ENCODE measurements around the gene NCAPG2. TPM values are rescaled to one million over a fixed set of nuclear protein-coding genes. Genes with fewer than 3 reads are reported as not detected.

The NCAPG2 gene
- total RNA-seq, 1 donor from 2014 or later = 3.2 TPM

- Histone ChIP-seq H3K36me3 (ENCODE audit: control insufficient read depth, insufficient read depth, low read length) (peaks cover 17% of the 10 kb centered on the region), H3K27me3 (ENCODE audit: control insufficient read depth, insufficient read depth, low read length) (no peaks in the 10 kb centered on the region), H3K4me3 (ENCODE audit: low read depth, low read length) (no peak overlapping the region)
- no peak for TF ChIP-seq CTCF (IDR thresholded peaks at IDR 0.05; ENCODE audit: insufficient read depth, low read length, severe bottlenecking)
- no peak for FAIRE-seq
- no peak for DNase-seq (ENCODE audit: low read depth)
Observed at GRCh38 chr7:158733220-158733519, 28.6 kb upstream of the NCAPG2 start.

- no peak for FAIRE-seq
- no peak overlapping the region for H3K4me3 ChIP-seq (ENCODE audit: low read depth, low read length)
- no peak for DNase-seq (ENCODE audit: low read depth)
- H3K36me3 ChIP-seq (ENCODE audit: control insufficient read depth, insufficient read depth, low read length) = peaks cover 17% of the 10 kb centered on the region
- no peak for TF ChIP-seq CTCF (IDR thresholded peaks at IDR 0.05; ENCODE audit: insufficient read depth, low read length, severe bottlenecking)
- H3K27me3 ChIP-seq (ENCODE audit: control insufficient read depth, insufficient read depth, low read length) = no peaks in the 10 kb centered on the region
Observed at GRCh38 chr7:158732494-158733219, 28.1 kb upstream of the NCAPG2 start.

- Histone ChIP-seq H3K36me3 (ENCODE audit: control insufficient read depth, insufficient read depth, low read length) (peaks cover 15% of the 10 kb centered on the region), H3K27me3 (ENCODE audit: control insufficient read depth, insufficient read depth, low read length) (no peaks in the 10 kb centered on the region), H3K4me3 (ENCODE audit: low read depth, low read length) (no peak overlapping the region)
- no peak for TF ChIP-seq CTCF (IDR thresholded peaks at IDR 0.05; ENCODE audit: insufficient read depth, low read length, severe bottlenecking)
- no peak for FAIRE-seq
- no peak for DNase-seq (ENCODE audit: low read depth)
Observed at GRCh38 chr7:158731761-158732160, 27.2 kb upstream of the NCAPG2 start.

GRCh38 chr7:158730383-158731346 is 26.1 kb upstream of the NCAPG2 start:
- FAIRE-seq = no peak
- peaks cover 13% of the 10 kb centered on the region for H3K36me3 ChIP-seq (ENCODE audit: control insufficient read depth, insufficient read depth, low read length)
- no peaks in the 10 kb centered on the region for H3K27me3 ChIP-seq (ENCODE audit: control insufficient read depth, insufficient read depth, low read length)

GRCh38 chr7:158729646-158730382 is 25.2 kb upstream of the NCAPG2 start:
- H3K27me3 ChIP-seq (ENCODE audit: control insufficient read depth, insufficient read depth, low read length) = no peaks in the 10 kb centered on the region
- DNase-seq (ENCODE audit: low read depth) = no peak
- peaks cover 11% of the 10 kb centered on the region for H3K36me3 ChIP-seq (ENCODE audit: control insufficient read depth, insufficient read depth, low read length)
- TF ChIP-seq CTCF (IDR thresholded peaks at IDR 0.05; ENCODE audit: insufficient read depth, low read length, severe bottlenecking) = no peak
- FAIRE-seq = no peak
- H3K4me3 ChIP-seq (ENCODE audit: low read depth, low read length) = no peak overlapping the region

More at GRCh38 chr7:158730383-158731346, 26.1 kb upstream of the NCAPG2 start:
- no peak for TF ChIP-seq CTCF (IDR thresholded peaks at IDR 0.05; ENCODE audit: insufficient read depth, low read length, severe bottlenecking)
- no peak overlapping the region for H3K4me3 ChIP-seq (ENCODE audit: low read depth, low read length)
- no peak for DNase-seq (ENCODE audit: low read depth)

All from bronchial epithelial cell (primary cell).